Keratinocyte (primary cell): Measurements from ENCODE around the gene ZBTB24. TPM values are rescaled to one million over a fixed set of nuclear protein-coding genes. Genes with fewer than 3 reads are reported as not detected.

Source experiments
- DNase-seq: peaks from one replicate; pipeline ENCODE4 v3.0.0-alpha.2; 2011; ENCODE audit warnings: low read depth, missing footprints, low spot score
- FAIRE-seq: peaks from 2 replicates; lab custom pipeline; 2011; peaks lifted over from hg19 to GRCh38; lab: Jason Lieb, UNC
- H2AFZ ChIP-seq: 2 replicates; pipeline ENCODE4 v1.6.0; 2012; ENCODE audit warnings: low read length, control low read depth, inconsistent platforms; ENCODE audit not compliant: control insufficient read depth
- H3K27ac ChIP-seq: 2 replicates; pipeline ENCODE4 v1.5.1; 2011; ENCODE audit warnings: low read length; ENCODE audit not compliant: control insufficient read depth, insufficient read depth
- H3K27me3 ChIP-seq: 3 replicates; pipeline ENCODE4 v1.6.0; 2011; ENCODE audit warnings: low read length; ENCODE audit not compliant: control insufficient read depth, insufficient read depth; ENCODE audit errors: extremely low read depth
- H3K36me3 ChIP-seq, 2 experiments: 2 replicates in 1 of 2; 3 replicates in 1 of 2; pipeline ENCODE4 v1.5.1; 2011; ENCODE audit warnings: low read length in 2 of 2, mild to moderate bottlenecking in 1 of 2; ENCODE audit not compliant: control insufficient read depth in 2 of 2, insufficient read depth in 2 of 2; ENCODE audit errors: extremely low read depth in 1 of 2
- H3K4me1 ChIP-seq: 3 replicates; pipeline ENCODE4 v1.5.1; 2011; ENCODE audit warnings: low read length; ENCODE audit not compliant: control insufficient read depth, insufficient read depth; ENCODE audit errors: extremely low read depth
- H3K4me2 ChIP-seq: 3 replicates; pipeline ENCODE4 v1.6.0; 2011; ENCODE audit warnings: low read depth, low read length; ENCODE audit not compliant: control insufficient read depth, insufficient read depth; ENCODE audit errors: extremely low read depth
- H3K4me3 ChIP-seq, 3 experiments: fragments of 200-600 bp in 1 of 3; sonication (generic) in 1 of 3; 2 replicates in 2 of 3; 3 replicates in 1 of 3; pipeline ENCODE4 v1.5.1; 2011 to 2016; ENCODE audit warnings: low read length in 3 of 3, mild to moderate bottlenecking in 3 of 3, control low read depth in 2 of 3, inconsistent platforms in 1 of 3, low read depth in 1 of 3, mixed read lengths in 1 of 3, mixed run types in 1 of 3, moderate library complexity in 1 of 3; ENCODE audit not compliant: control insufficient read depth in 2 of 3, insufficient read depth in 2 of 3; ENCODE audit errors: extremely low read depth in 1 of 3
- H3K79me2 ChIP-seq: 2 replicates; pipeline ENCODE4 v1.6.0; 2012; ENCODE audit warnings: low read length; ENCODE audit not compliant: control insufficient read depth, insufficient read depth
- H3K9ac ChIP-seq: 3 replicates; pipeline ENCODE4 v1.6.0; 2011; ENCODE audit warnings: low read length; ENCODE audit not compliant: control insufficient read depth, insufficient read depth; ENCODE audit errors: extremely low read depth
- H3K9me1 ChIP-seq: 3 replicates; pipeline ENCODE4 v1.6.0; 2011; ENCODE audit warnings: low read length; ENCODE audit not compliant: control insufficient read depth, insufficient read depth; ENCODE audit errors: extremely low read depth
- H3K9me3 ChIP-seq: 2 replicates; pipeline ENCODE4 v1.5.1; 2012; ENCODE audit warnings: low read depth, low read length; ENCODE audit not compliant: control insufficient read depth
- H4K20me1 ChIP-seq: 3 replicates; pipeline ENCODE4 v1.6.0; 2011; ENCODE audit warnings: low read length; ENCODE audit not compliant: control insufficient read depth, insufficient read depth; ENCODE audit errors: extremely low read depth
- EZH2 ChIP-seq: IDR thresholded peaks from one replicate; pipeline ENCODE4 v1.6.1; 2012; ENCODE audit warnings: inconsistent platforms, mild to moderate bottlenecking, low read length, moderate library complexity
- dilution Hi-C: fragments of 300-500 bp; cut with MboI; formaldehyde crosslinking; loops from one replicate; pipeline ENCODE4 v1.7.0; 2020; ENCODE audit warnings: low sequenced_read_pairs; ENCODE audit not compliant: extremely low pct_ligation_motif_present
- polyA plus RNA-seq, 5 experiments: library from polyadenylated mRNA; depleted of rRNA in 3 of 5; stranded (reverse) in 3 of 5; stranded (forward) in 1 of 5; unstranded in 1 of 5; fragments of >200 nt; gene quantifications; 1 replicate in 1 of 5; 2 replicates in 3 of 5; 3 replicates in 1 of 5; pipeline versions ENCODE4 v1.2.1 to v1.2.3, GENCODE V29; 2011 to 2012; ENCODE audit warnings: missing spikeins in 2 of 5, low read depth in 1 of 5, low replicate concordance in 1 of 5
- TF ChIP-seq, protein P1 (sequence below), 3 experiments: IDR thresholded peaks in 1 of 3; conservative IDR thresholded peaks in 1 of 3; optimal IDR thresholded peaks in 1 of 3; 2 replicates in 2 of 3; 3 replicates in 1 of 3; pipeline versions ENCODE3 to v1.5.1; 2011; ENCODE audit warnings: low read length in 3 of 3, mild to moderate bottlenecking in 3 of 3, moderate library complexity in 2 of 3, control low read depth in 1 of 3, inconsistent platforms in 1 of 3; ENCODE audit not compliant: insufficient read depth in 2 of 3; ENCODE audit errors: extremely low read depth in 1 of 3

ZBTB24 gene
- polyA plus RNA-seq, 1 donor (not counting 4 experiments of a cell fraction or from before 2014, with no cell fraction given) = 4.6 TPM

DNA sequence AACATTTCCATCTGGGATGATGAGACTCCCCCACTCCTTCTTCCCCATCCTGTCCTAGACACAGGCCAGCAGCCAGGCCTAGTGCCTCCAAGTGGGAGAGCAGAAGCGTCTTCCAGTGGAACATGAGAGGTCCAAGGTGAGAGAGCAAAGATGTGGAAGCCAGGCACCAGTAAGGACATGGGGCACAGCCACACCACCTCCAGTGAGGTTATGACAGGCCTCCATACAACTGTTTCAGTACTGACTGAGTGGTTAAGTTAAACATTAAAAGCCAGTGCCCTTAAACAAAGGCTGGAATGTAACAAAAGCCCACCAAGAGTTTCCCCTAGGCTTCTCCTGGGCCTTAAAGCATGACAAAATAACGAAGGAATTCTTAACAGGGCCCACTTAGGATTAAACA, 5.3 kb downstream of the ZBTB24 start:
- H3K36me3 ChIP-seq = peaks cover 21 to 37% of the 10 kb centered on the region in 2 experiments
- H3K4me2 ChIP-seq = no peak overlapping the region
- dilution Hi-C loops = no loop called here
- H3K9me1 ChIP-seq = peaks cover 3% of the 10 kb centered on the region
- H3K9ac ChIP-seq = no peak overlapping the region
- H3K9me3 ChIP-seq = no peaks in the 10 kb centered on the region
- no peak overlapping the region for H3K27ac ChIP-seq
- H3K4me3 ChIP-seq = no peak overlapping the region
- H3K79me2 ChIP-seq = peaks cover 53% of the 10 kb centered on the region
- no peaks in the 10 kb centered on the region for H3K27me3 ChIP-seq
- peaks cover 26% of the 10 kb centered on the region for H3K4me1 ChIP-seq
- TF ChIP-seq EZH2 = no peak
- TF ChIP-seq, protein P1, sequence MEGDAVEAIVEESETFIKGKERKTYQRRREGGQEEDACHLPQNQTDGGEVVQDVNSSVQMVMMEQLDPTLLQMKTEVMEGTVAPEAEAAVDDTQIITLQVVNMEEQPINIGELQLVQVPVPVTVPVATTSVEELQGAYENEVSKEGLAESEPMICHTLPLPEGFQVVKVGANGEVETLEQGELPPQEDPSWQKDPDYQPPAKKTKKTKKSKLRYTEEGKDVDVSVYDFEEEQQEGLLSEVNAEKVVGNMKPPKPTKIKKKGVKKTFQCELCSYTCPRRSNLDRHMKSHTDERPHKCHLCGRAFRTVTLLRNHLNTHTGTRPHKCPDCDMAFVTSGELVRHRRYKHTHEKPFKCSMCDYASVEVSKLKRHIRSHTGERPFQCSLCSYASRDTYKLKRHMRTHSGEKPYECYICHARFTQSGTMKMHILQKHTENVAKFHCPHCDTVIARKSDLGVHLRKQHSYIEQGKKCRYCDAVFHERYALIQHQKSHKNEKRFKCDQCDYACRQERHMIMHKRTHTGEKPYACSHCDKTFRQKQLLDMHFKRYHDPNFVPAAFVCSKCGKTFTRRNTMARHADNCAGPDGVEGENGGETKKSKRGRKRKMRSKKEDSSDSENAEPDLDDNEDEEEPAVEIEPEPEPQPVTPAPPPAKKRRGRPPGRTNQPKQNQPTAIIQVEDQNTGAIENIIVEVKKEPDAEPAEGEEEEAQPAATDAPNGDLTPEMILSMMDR (optimal IDR thresholded peaks at IDR 0.05 in 1 of 3, IDR thresholded peaks at IDR 0.05 in 1 of 3, conservative IDR thresholded peaks at IDR 0.05 in 1 of 3; ENCODE audit: extremely low read depth in 1 of 3, insufficient read depth in 2 of 3, low read length in 3 of 3) = no peak
- no peak for FAIRE-seq
- peaks cover 3% of the 10 kb centered on the region for H4K20me1 ChIP-seq
- no peak for DNase-seq
- no peak overlapping the region for H2AFZ ChIP-seq

GRCh38 chr6:109477184-109477583, 5.8 kb downstream of the ZBTB24 start:
- FAIRE-seq (no peak), DNase-seq (no peak)
- Histone ChIP-seq H4K20me1 (peaks cover 3% of the 10 kb centered on the region), H3K27ac (no peak overlapping the region), H3K4me1 (peaks cover 26% of the 10 kb centered on the region), H3K9ac (no peak overlapping the region), H3K9me1 (peaks cover 3% of the 10 kb centered on the region), H3K4me2 (no peak overlapping the region), H3K27me3 (no peaks in the 10 kb centered on the region), H3K4me3 (no peak overlapping the region), H3K9me3 (no peaks in the 10 kb centered on the region), H2AFZ (no peak overlapping the region), H3K36me3 (peaks cover 26 to 39% of the 10 kb centered on the region in 2 experiments), H3K79me2 (peaks cover 53% of the 10 kb centered on the region)
- dilution Hi-C loops = no loop called here
- no peak for TF ChIP-seq EZH2
- TF ChIP-seq, protein P1 (optimal IDR thresholded peaks at IDR 0.05 in 1 of 3, IDR thresholded peaks at IDR 0.05 in 1 of 3, conservative IDR thresholded peaks at IDR 0.05 in 1 of 3; ENCODE audit: extremely low read depth in 1 of 3, insufficient read depth in 2 of 3, low read length in 3 of 3) = no peak
